ENCODE results near the gene PEX14.

DNA sequence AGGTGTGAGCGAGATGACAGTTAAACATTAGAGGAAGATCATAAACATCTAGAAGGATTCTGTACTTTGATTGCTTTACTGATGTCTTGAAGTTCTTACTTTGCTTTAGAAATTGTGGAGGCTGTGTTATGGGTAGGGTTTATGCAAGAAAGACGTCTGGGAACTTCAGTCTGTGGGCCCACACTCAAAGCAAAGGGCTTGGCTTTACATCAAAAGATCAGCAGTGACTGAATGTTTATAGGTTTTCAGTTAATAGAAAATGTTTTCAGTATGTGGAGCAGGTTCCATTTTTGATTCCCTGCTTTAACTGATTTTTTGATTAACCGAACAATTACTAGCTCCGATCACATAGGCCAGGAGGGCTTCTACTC is 31.9 kb downstream of the PEX14 start:
- TF ChIP-seq, protein P1, sequence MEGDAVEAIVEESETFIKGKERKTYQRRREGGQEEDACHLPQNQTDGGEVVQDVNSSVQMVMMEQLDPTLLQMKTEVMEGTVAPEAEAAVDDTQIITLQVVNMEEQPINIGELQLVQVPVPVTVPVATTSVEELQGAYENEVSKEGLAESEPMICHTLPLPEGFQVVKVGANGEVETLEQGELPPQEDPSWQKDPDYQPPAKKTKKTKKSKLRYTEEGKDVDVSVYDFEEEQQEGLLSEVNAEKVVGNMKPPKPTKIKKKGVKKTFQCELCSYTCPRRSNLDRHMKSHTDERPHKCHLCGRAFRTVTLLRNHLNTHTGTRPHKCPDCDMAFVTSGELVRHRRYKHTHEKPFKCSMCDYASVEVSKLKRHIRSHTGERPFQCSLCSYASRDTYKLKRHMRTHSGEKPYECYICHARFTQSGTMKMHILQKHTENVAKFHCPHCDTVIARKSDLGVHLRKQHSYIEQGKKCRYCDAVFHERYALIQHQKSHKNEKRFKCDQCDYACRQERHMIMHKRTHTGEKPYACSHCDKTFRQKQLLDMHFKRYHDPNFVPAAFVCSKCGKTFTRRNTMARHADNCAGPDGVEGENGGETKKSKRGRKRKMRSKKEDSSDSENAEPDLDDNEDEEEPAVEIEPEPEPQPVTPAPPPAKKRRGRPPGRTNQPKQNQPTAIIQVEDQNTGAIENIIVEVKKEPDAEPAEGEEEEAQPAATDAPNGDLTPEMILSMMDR (IDR thresholded peaks at IDR 0.05): no peak
- TF ChIP-seq POLR2AphosphoS5 (IDR thresholded peaks at IDR 0.05; ENCODE audit: low read depth, low read length) (no peak), TCF7L2 (IDR thresholded peaks at IDR 0.05; ENCODE audit: low read depth, low read length) (no peak), SIN3A (IDR thresholded peaks at IDR 0.05; ENCODE audit: borderline replicate concordance, insufficient read depth, low read depth, low read length) (no peak)
- TF ChIP-seq, protein P2, sequence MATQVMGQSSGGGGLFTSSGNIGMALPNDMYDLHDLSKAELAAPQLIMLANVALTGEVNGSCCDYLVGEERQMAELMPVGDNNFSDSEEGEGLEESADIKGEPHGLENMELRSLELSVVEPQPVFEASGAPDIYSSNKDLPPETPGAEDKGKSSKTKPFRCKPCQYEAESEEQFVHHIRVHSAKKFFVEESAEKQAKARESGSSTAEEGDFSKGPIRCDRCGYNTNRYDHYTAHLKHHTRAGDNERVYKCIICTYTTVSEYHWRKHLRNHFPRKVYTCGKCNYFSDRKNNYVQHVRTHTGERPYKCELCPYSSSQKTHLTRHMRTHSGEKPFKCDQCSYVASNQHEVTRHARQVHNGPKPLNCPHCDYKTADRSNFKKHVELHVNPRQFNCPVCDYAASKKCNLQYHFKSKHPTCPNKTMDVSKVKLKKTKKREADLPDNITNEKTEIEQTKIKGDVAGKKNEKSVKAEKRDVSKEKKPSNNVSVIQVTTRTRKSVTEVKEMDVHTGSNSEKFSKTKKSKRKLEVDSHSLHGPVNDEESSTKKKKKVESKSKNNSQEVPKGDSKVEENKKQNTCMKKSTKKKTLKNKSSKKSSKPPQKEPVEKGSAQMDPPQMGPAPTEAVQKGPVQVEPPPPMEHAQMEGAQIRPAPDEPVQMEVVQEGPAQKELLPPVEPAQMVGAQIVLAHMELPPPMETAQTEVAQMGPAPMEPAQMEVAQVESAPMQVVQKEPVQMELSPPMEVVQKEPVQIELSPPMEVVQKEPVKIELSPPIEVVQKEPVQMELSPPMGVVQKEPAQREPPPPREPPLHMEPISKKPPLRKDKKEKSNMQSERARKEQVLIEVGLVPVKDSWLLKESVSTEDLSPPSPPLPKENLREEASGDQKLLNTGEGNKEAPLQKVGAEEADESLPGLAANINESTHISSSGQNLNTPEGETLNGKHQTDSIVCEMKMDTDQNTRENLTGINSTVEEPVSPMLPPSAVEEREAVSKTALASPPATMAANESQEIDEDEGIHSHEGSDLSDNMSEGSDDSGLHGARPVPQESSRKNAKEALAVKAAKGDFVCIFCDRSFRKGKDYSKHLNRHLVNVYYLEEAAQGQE (IDR thresholded peaks at IDR 0.05; ENCODE audit: insufficient read depth in 1 of 2, low read depth in 2 of 2, low read length in 1 of 2): no peak

Measured in Panc1 (cell line).